ENCODE results near the gene PFDN6.
A peak's percentile ranks its signal among the peaks of the same experiment; 100 is the strongest.

PFDN6 gene

DNA sequence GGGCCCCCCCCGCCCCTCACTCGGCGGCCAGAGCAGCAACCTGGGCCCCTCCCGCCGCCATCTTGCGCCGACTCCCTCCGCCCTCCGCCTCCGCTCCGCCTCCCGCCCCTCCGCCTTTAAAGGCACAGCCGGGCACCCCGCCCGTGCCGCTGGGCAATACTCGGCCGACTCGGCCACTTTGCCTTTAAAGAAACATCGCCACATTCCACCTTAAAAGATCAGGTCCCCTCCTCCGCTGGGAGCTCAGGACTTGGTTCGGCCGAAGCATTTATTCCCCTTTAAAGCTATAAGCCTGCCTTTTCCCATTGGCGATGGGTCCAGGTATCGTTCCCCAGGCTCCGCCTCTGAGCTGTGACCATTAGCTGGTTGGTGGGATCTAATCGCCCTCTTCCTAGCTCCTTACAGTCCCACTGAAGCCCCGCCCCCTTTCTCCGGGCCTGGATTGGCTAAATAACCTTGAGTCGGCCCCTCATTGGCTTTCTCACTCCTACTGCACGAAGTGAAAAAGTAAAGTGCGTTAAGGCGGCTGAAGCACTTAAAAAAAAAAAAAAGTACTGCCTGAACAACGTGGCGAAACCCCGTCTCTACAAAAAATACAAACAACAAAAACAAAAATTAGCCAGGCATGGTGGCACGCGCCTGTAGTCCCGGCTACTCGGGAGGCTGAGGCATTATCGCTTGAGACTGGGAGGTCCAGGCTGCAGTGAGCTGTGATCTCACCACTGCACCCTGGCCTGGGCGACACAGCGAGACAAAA lies 28.4 kb downstream of the PFDN6 start, which contains the start of gene ZBTB22:
Gene ZBTB22 (minus strand): TSS at position 76 of the 757 bp plus-strand sequence. CDS start 828 bp downstream, outside the sequence.
- DNase-seq, result peak; percentile 99

- no peak for DNase-seq
These were observed 29.1 kb downstream of the PFDN6 start for GRCh38 chr6:33318426-33319073.

DNA sequence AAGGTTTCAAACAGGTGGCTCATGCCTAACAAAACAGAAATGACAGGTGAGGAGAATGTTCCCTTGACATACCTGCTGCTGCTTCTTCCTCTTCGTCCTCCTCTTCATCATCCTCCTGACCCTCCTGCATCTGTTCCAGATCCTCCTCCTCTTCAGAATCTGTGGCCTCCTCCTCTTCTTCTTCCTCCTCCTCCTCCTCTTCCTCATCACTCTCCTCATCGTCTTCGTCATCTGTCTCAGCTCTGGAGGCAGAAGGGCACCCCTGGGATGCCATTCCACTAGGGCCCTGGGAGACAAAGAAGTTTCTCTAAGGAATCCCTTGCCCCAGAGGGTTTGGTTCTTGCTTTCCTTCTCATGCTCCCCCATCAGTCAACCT lies 30.5 kb downstream of the PFDN6 start:
- DNase-seq, result no peak

GRCh38 chr6:33320315-33321181 lies 31.1 kb downstream of the PFDN6 start:
- DNase-seq, result peak; percentile 72

DNA sequence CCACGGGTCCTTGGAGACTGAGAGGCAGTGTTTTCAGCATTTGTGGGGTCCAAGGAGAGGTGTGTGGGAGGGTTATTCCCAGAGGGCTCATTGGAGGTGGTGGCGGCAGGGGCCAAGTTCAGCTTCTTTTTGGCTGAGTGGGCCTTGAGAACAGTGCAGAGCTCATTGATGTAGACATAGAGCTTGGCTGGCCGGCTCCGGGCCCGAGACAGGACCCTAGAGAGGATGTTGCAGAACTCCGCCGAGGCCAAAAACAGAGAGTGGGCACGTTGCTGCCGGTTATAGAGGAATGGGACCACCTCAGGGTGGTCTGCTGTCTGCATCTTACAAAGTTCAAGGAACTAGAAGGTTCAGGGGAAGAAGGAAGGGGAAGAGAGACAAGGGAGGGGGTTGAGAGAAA lies 31.8 kb downstream of the PFDN6 start:
- no peak for DNase-seq

GRCh38 chr6:33323623-33323948 lies 34.2 kb downstream of the PFDN6 start:
- no peak for DNase-seq

DNA sequence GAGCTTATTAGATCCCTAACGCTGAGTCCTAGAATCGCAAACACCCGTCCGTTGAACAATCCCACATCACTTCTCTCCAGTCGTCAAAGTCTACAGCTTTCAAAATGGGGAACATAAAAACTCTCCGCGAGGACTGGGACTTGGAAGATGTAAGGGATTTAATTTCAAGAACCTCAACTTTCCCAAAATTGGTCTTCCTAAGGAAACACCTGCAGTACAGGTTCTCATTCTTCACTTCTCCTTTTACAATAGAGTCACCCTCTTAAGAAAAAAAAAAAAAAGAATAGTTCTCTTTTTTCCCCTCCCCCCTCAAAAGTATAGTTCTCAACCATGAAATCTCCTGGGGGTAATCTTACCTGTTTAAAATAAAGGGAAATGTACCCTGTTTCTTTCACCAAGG lies 34.7 kb downstream of the PFDN6 start:
- no peak for DNase-seq

DNA sequence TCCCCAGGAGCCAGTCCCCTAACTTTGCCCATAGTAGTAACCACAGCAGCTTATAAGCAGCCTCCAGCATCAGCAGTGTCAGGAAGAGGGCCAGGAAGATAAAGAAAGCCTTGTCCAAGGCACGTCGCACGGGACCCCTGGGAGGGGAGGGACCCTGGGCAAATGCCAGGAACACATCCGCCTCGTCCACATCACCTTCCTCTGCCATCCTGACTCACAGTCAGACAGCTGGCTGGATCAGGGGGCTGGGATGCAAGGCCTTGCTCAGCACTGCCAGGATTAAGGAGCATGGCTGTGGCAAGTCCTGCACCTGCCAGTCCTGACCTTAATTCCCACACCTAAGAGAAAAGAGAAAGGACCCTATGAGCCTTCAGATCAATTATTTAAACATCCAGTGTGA lies 39.7 kb downstream of the PFDN6 start:
- no peak for DNase-seq

DNA sequence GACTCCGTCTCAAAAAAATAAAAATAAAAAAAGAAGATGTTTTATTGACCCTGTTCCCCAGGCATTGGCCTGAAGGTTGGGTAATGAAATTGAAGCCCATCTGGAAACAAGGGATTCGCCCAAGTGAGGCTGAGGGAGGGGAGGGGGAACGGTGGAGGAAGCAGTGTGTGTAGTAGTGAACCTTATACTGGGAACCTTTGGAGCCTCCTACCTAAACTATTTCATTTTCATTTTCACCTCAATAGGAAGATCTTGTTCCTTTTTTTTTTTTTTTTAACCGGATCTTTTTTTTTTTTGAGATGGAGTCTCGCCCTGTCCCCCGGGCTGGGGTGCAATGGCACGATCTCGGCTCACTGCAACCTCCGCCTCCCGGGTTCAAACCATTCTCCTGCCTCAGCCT lies 41.3 kb downstream of the PFDN6 start:
- no peak for DNase-seq

DNA sequence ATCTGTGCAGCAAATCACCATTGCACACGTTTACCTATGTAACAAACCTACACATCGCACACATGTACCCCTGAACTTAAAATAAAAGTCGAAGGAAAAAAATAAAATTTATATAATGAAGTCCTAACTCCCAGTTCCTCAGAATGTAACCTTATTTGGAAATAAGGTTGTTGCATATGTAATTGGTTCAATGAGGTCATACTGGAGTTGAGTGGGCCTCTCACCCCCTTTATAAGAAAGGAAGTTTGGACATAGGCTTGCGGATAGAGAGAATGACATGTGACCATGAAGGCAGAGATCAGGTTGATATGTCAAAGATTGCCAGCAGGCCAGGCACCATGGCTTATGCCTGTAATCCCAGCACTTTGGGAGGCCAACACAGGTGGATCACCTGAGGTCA lies 44.3 kb downstream of the PFDN6 start:
- no peak for DNase-seq

GRCh38 chr6:33335916-33336315 lies 46.5 kb downstream of the PFDN6 start:
- no peak for DNase-seq

DNA sequence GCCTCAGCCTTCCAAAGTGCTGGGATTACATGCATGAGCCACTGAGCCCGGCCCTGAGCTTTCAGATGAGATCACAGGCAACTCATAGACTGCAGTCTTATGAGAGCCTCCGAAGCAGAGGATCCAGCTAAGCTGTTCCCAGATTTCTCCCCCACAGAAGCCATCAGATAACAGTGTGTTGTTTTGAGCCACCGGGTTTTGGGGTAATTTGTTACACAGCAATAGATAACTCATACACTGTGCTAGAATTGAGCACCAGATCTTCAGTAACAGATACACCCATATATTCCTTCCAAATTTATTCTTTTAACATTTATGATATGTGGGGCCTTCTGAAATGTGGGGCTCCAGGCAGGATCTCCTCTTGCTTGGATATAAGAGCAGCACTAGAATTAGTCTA lies 47.1 kb downstream of the PFDN6 start:
- DNase-seq, result no peak

DNA sequence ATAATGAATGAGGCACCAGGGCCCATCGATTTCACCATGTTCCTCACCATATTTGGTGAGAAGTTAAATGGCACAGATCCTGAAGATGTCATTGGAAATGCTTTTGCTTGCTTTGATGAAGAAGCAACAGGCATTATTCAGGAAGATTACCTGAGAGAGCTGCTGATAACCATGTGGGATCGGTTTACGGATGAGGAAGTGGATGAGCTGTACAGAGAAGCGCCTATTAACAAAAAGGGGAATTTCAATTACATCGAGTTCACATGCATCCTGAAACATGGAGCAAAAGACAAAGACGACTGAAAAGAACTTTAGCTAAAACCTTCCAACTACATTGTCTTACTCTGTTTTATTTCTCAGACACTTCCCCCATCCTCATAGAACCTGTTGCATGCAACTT lies 49.8 kb downstream of the PFDN6 start:
- DNase-seq, result no peak
